Sigmoid colon (tissue), 7 donors: Measurements from ENCODE around the gene MAPK7. TPM values are rescaled to one million over a fixed set of nuclear protein-coding genes. Genes with fewer than 3 reads are reported as not detected.

Experiments used
- DNase-seq: peaks from one replicate; pipeline ENCODE4 v3.0.0-alpha.2; 2019
- H3K27ac ChIP-seq, 4 donors: fragments of 200-600 bp; sonication (generic); one replicate each; pipeline ENCODE4 v1.5.1; 2016 to 2019; ENCODE audit warnings: mild to moderate bottlenecking in 1 of 4
- H3K27me3 ChIP-seq, 3 donors: fragments of 200-600 bp; sonication (generic); one replicate each; pipeline ENCODE4 v1.5.1; 2019; ENCODE audit warnings: mild to moderate bottlenecking in 1 of 3
- H3K36me3 ChIP-seq, 4 donors: fragments of 200-600 bp; sonication (generic); one replicate each; pipeline ENCODE4 v1.5.1; 2016 to 2019
- H3K4me1 ChIP-seq, 4 donors: fragments of 200-600 bp; sonication (generic); one replicate each; pipeline ENCODE4 v1.5.1; 2017 to 2019
- H3K4me3 ChIP-seq, 4 donors: fragments of 200-600 bp; sonication (generic); one replicate each; pipeline ENCODE4 v1.5.1; 2017 to 2019; ENCODE audit warnings: mild to moderate bottlenecking in 2 of 4, moderate library complexity in 1 of 4
- H3K9me3 ChIP-seq, 4 donors: fragments of 200-600 bp in 3 of 4; sonication (generic) in 3 of 4; one replicate each; pipeline versions ENCODE4 v1.5.1 to v1.6.1; 2013 to 2019
- CTCF ChIP-seq, 4 experiments: fragments of 450-650 bp in 3 of 4; fragments of 200-600 bp in 1 of 4; IDR thresholded peaks; one replicate each; pipeline ENCODE4 v1.5.1; 2016 to 2019; ENCODE audit warnings: antibody characterized with exemption in 4 of 4, mild to moderate bottlenecking in 3 of 4, moderate library complexity in 2 of 4
- EP300 ChIP-seq, 4 donors: sonication (generic); formaldehyde crosslinking; IDR thresholded peaks; one replicate each; pipeline ENCODE4 v1.6.1; 2017; ENCODE audit warnings: antibody characterized with exemption in 4 of 4
- POLR2A ChIP-seq, 2 donors: fragments of 450-650 bp; IDR thresholded peaks; one replicate each; pipeline ENCODE4 v1.6.1; 2016; ENCODE audit warnings: antibody characterized with exemption in 2 of 2, mild to moderate bottlenecking in 2 of 2, moderate library complexity in 2 of 2
- POLR2AphosphoS5 ChIP-seq, 4 donors: sonication (generic); formaldehyde crosslinking; IDR thresholded peaks; one replicate each; pipeline ENCODE4 v1.6.1; 2017; ENCODE audit warnings: antibody characterized with exemption in 4 of 4
- WGBS, 2 donors: extraction: QIAGEN DNeasy Blood & Tissue Kit; methylation state at CpG; one replicate each; pipeline ENCODE4 v1.1.7; 2013; 5-methylcytosine and 5-hydroxymethylcytosine counted together
- intact Hi-C: fragments of 100-400 bp; cut with DNase I; formaldehyde crosslinking; loops from one replicate; pipeline ENCODE4 v1.15.1; 2023
- polyA plus RNA-seq, 3 donors: library from polyadenylated mRNA; stranded (reverse); fragments of 200-250 nt; gene quantifications; one replicate each; pipeline ENCODE4 v1.2.3, GENCODE V29; 2013
- total RNA-seq, 4 donors: library from RNA; depleted of rRNA; stranded (reverse); fragments of >200 nt; gene quantifications; one replicate each; pipeline ENCODE4 v1.1.0, GENCODE V29; 2016
- donor health status: healthy with polysubstance abuse.
- donor health status: Bipolar disorder and iron deficiency.
- donor health status: healthy.

MAPK7 gene
- total and polyA plus RNA-seq, 7 donors = 18.3 to 45.7 (median 28.5) TPM

- H3K27me3 ChIP-seq = no peaks in the 10 kb centered on the region
- no peaks in the 10 kb centered on the region for H3K9me3 ChIP-seq
- intact Hi-C loops = loop anchor here (5.0 kb wide), 2 partner anchors 47 to 397 kb away; partner anchors contain the start of gene RNF112
- H3K27ac ChIP-seq = no peak overlapping the region
- no peaks in the 10 kb centered on the region for H3K36me3 ChIP-seq
- WGBS, 2 donors = 85 to 88% methylated on average over 14 of the region's 14 CpGs
- no peak for TF ChIP-seq CTCF (IDR thresholded peaks at IDR 0.05)
- no peak for TF ChIP-seq EP300 (IDR thresholded peaks at IDR 0.05)
- no peak for TF ChIP-seq POLR2A (IDR thresholded peaks at IDR 0.05)
- TF ChIP-seq POLR2AphosphoS5 (IDR thresholded peaks at IDR 0.05) = no peak
- no peak overlapping the region for H3K4me3 ChIP-seq
- DNase-seq = peak; percentile 58
- peaks cover 0 to 20% (median 17%) of the 10 kb centered on the region in 4 donors for H3K4me1 ChIP-seq
Measured at GRCh38 chr17:19364699-19365498, 13.4 kb upstream of the MAPK7 start.

- H3K27me3 ChIP-seq = no peaks in the 10 kb centered on the region
- no peaks in the 10 kb centered on the region for H3K9me3 ChIP-seq
- H3K4me3 ChIP-seq = no peak overlapping the region
- TF ChIP-seq EP300 (IDR thresholded peaks at IDR 0.05) (no peak), POLR2AphosphoS5 (IDR thresholded peaks at IDR 0.05) (no peak), CTCF (IDR thresholded peaks at IDR 0.05) (no peak), POLR2A (IDR thresholded peaks at IDR 0.05) (no peak)
- H3K27ac ChIP-seq = no peak overlapping the region
- no peak for DNase-seq
- 92% methylated on average over 4 of the region's 4 CpGs for WGBS, 2 donors
- H3K4me1 ChIP-seq = peaks cover 0 to 20% (median 17%) of the 10 kb centered on the region in 4 donors
- H3K36me3 ChIP-seq = no peaks in the 10 kb centered on the region
- intact Hi-C loops = no loop called here
Measured at GRCh38 chr17:19365499-19365817, 12.8 kb upstream of the MAPK7 start.

GRCh38 chr17:19365833-19366636, 12.3 kb upstream of the MAPK7 start:
- H3K4me3 ChIP-seq = no peak overlapping the region
- intact Hi-C loops = no loop called here

GRCh38 chr17:19366637-19366972, 11.7 kb upstream of the MAPK7 start:
- Histone ChIP-seq H3K27ac (no peak overlapping the region), H3K27me3 (no peaks in the 10 kb centered on the region), H3K36me3 (no peaks in the 10 kb centered on the region), H3K4me3 (no peak overlapping the region), H3K9me3 (no peaks in the 10 kb centered on the region), H3K4me1 (peaks cover 0 to 16% (median 13%) of the 10 kb centered on the region in 4 donors)
- DNase-seq = peak; percentile 44
- WGBS, 2 donors = 90 to 94% methylated on average over 5 of the region's 5 CpGs
- TF ChIP-seq CTCF (IDR thresholded peaks at IDR 0.05) (no peak), POLR2AphosphoS5 (IDR thresholded peaks at IDR 0.05) (no peak), POLR2A (IDR thresholded peaks at IDR 0.05) (no peak)
- intact Hi-C loops = no loop called here

More at GRCh38 chr17:19365833-19366636, 12.3 kb upstream of the MAPK7 start:
- Histone ChIP-seq H3K9me3 (no peaks in the 10 kb centered on the region), H3K27me3 (no peaks in the 10 kb centered on the region), H3K4me1 (peaks cover 0 to 20% (median 17%) of the 10 kb centered on the region in 4 donors), H3K36me3 (no peaks in the 10 kb centered on the region), H3K27ac (no peak overlapping the region)
- DNase-seq = peak; percentile 40
- TF ChIP-seq CTCF (IDR thresholded peaks at IDR 0.05) (no peak), POLR2AphosphoS5 (IDR thresholded peaks at IDR 0.05) (no peak), EP300 (IDR thresholded peaks at IDR 0.05) (no peak), POLR2A (IDR thresholded peaks at IDR 0.05) (no peak)
- 86 to 90% methylated on average over 9 of the region's 9 CpGs for WGBS, 2 donors
